Mucosa of descending colon (tissue), 3 donors: ENCODE results near the gene CPED1. TPM values are rescaled to one million over a fixed set of nuclear protein-coding genes. Genes with fewer than 3 reads are reported as not detected.

Source experiments
- ATAC-seq: fragments of 200-7000 bp; cut with Tn5 transposase; one replicate; pipeline ENCODE4 v1.9.1; 2020; ENCODE audit warnings: mild to moderate bottlenecking, moderate library complexity
- DNase-seq, 3 donors: peaks; one replicate each; pipeline ENCODE4 v3.0.0-alpha.2; 2020
- H3K36me3 ChIP-seq: fragments of 200-600 bp; one replicate; pipeline ENCODE4 v1.8.0; 2021; ENCODE audit warnings: low read depth, mild to moderate bottlenecking
- H3K4me1 ChIP-seq: fragments of 200-600 bp; one replicate; pipeline ENCODE4 v1.8.0; 2021; ENCODE audit warnings: low read depth, mild to moderate bottlenecking
- H3K4me3 ChIP-seq: fragments of 200-600 bp; one replicate; pipeline ENCODE4 v1.8.0; 2021; ENCODE audit warnings: mild to moderate bottlenecking
- H3K9me3 ChIP-seq: fragments of 200-600 bp; one replicate; pipeline ENCODE4 v1.8.0; 2021; ENCODE audit warnings: mild to moderate bottlenecking
- intact Hi-C, 2 donors: fragments of 100-400 bp; cut with DNase I in 1 of 2; cut with micrococcal nuclease in 1 of 2; formaldehyde crosslinking; loops; one replicate each; pipeline versions ENCODE4 v1.11.0 to v1.11.1; 2022; cut with DNase I, micrococcal nuclease
- total RNA-seq, 3 donors: library from RNA; stranded (reverse); fragmentation: NEBNext Ultra II Directional in 2 of 3; extraction: Animal tissue kit (Norgen Biotek cat#: 25700) in 2 of 3; gene quantifications; one replicate each; pipeline versions ENCODE4 v1.2.1 to v1.2.4, GENCODE V29; 2021 to 2023
- TF ChIP-seq, protein P1 (sequence below): fragments of 200-600 bp; IDR thresholded peaks from one replicate; pipeline ENCODE4 v1.8.0; 2022; ENCODE audit warnings: antibody characterized with exemption, mild to moderate bottlenecking
- donor health status: DM: no; HTN: no; CAD: no; lungs with moderate emphysema.
- donor health status: DM: no; HTN: no; CAD: no.
- donor health status: DM: no; HTN: yes; CAD: no.

CPED1 gene
- total RNA-seq, 3 donors from 2014 or later, result 6.5 to 67.7 (median 8.8) TPM

- no peak overlapping the region for H3K4me3 ChIP-seq
- intact Hi-C loops, result loop anchor here in 1 of 2 donors (5.0 kb wide), 1 partner anchor 89 kb away; the partner anchor contains the start of gene CPED1
- H3K36me3 ChIP-seq, result no peaks in the 10 kb centered on the region
- ATAC-seq (no peak), DNase-seq (no peak)
- TF ChIP-seq, protein P1, sequence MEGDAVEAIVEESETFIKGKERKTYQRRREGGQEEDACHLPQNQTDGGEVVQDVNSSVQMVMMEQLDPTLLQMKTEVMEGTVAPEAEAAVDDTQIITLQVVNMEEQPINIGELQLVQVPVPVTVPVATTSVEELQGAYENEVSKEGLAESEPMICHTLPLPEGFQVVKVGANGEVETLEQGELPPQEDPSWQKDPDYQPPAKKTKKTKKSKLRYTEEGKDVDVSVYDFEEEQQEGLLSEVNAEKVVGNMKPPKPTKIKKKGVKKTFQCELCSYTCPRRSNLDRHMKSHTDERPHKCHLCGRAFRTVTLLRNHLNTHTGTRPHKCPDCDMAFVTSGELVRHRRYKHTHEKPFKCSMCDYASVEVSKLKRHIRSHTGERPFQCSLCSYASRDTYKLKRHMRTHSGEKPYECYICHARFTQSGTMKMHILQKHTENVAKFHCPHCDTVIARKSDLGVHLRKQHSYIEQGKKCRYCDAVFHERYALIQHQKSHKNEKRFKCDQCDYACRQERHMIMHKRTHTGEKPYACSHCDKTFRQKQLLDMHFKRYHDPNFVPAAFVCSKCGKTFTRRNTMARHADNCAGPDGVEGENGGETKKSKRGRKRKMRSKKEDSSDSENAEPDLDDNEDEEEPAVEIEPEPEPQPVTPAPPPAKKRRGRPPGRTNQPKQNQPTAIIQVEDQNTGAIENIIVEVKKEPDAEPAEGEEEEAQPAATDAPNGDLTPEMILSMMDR, result no peak
- H3K4me1 ChIP-seq, result no peaks in the 10 kb centered on the region
- H3K9me3 ChIP-seq, result no peaks in the 10 kb centered on the region
These were observed 87.4 kb downstream of the CPED1 start for GRCh38 chr7:121075952-121076349.

GRCh38 chr7:121076350-121077164 lies 88.0 kb downstream of the CPED1 start:
- no peaks in the 10 kb centered on the region for H3K36me3 ChIP-seq
- intact Hi-C loops, result loop anchor here in 1 of 2 donors (5.0 kb wide), 1 partner anchor 89 kb away; the partner anchor contains the start of gene CPED1
- no peaks in the 10 kb centered on the region for H3K9me3 ChIP-seq
- ATAC-seq (no peak), DNase-seq (no peak)
- H3K4me3 ChIP-seq, result no peak overlapping the region
- no peaks in the 10 kb centered on the region for H3K4me1 ChIP-seq
- TF ChIP-seq, protein P1, result no peak

DNA sequence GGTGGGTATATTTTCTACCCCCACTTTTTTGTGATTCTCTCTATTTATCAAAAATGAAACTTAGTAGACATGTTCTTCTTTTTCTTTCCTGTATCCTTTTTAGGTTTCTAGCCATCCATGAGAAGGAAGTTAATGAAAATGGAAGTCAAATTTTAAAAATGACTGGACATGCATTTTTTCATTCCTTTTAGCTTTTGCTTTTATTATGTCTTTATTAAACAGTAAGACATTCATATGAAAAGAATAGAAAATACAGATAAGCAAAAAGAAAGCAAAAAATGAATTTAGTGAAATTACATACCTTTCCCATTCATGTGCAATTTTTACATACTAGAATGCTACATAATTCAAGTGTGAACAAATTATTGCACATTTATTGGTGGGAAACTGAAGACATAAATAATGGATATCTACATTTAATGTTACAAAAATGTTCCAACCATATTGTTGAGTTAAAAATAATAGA lies 88.7 kb downstream of the CPED1 start:
- H3K4me1 ChIP-seq, result no peaks in the 10 kb centered on the region
- DNase-seq, result no peak
- no peaks in the 10 kb centered on the region for H3K36me3 ChIP-seq
- intact Hi-C loops, result loop anchor here in 1 of 2 donors (5.0 kb wide), 1 partner anchor 90 kb away; the partner anchor contains the start of gene CPED1
- TF ChIP-seq, protein P1, result no peak
- no peak for ATAC-seq
- H3K4me3 ChIP-seq, result no peak overlapping the region
- H3K9me3 ChIP-seq, result no peaks in the 10 kb centered on the region

DNA sequence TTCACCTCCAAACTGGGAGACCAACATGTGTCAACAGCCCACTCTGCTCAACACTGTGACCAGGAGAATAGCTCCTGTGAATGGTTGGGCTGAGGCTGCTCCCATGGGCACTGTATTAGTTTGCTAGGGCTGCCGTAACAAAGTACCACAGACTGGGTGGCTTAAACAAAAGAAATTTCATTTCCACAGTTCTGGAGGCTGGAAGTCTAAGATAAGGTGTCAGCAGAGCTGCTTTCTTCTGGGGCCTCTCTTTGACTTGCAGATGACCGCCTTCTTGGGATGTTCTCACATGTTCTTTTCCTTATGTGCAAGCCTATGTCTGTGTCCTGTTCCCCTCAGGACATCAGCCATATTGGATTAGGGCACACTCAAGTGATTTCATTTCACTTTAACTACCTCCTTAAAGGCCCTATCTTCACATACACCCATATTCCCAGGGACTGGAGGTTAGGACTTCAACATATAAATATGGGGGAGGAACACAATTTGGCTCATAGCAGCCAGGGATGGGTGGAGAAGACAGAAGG lies 90.3 kb downstream of the CPED1 start:
- Histone ChIP-seq H3K4me3 (no peak overlapping the region), H3K4me1 (no peaks in the 10 kb centered on the region), H3K9me3 (no peaks in the 10 kb centered on the region), H3K36me3 (no peaks in the 10 kb centered on the region)
- no peak for ATAC-seq
- DNase-seq, result no peak
- intact Hi-C loops, result loop anchor here in 1 of 2 donors (5.0 kb wide), 1 partner anchor 91 kb away; the partner anchor contains the start of gene CPED1
- TF ChIP-seq, protein P1, result no peak

GRCh38 chr7:121079425-121080169 lies 91.1 kb downstream of the CPED1 start:
- H3K4me1 ChIP-seq, result no peaks in the 10 kb centered on the region
- ATAC-seq (no peak), DNase-seq (no peak)
- H3K36me3 ChIP-seq, result no peaks in the 10 kb centered on the region
- no peak overlapping the region for H3K4me3 ChIP-seq
- intact Hi-C loops, result loop anchor here (5.0 to 10.0 kb wide), 2 partner anchors 92 to 275 kb away; partner anchors contain the start of gene CPED1 (in 1 of the 2)
- H3K9me3 ChIP-seq, result no peaks in the 10 kb centered on the region
- TF ChIP-seq, protein P1, result no peak
